Esophagus muscularis mucosa (tissue), 4 donors: ENCODE results near the gene CCDC78. TPM values are rescaled to one million over a fixed set of nuclear protein-coding genes. Genes with fewer than 3 reads are reported as not detected.

Experiments used
- DNase-seq: peaks from one replicate; pipeline ENCODE4 v3.0.0-alpha.2; 2017; ENCODE audit errors: extremely low spot score
- H3K27ac ChIP-seq, 4 donors: fragments of 200-600 bp; sonication (generic); replicated peaks in 1 of 4; 1 replicate in 3 of 4; 2 replicates in 1 of 4; pipeline ENCODE4 v1.5.1; 2016 to 2019; ENCODE audit warnings: mild to moderate bottlenecking in 1 of 4
- H3K27me3 ChIP-seq, 4 donors: fragments of 200-600 bp; sonication (generic); one replicate each; pipeline versions ENCODE4 v1.5.1 to v1.6.0; 2016 to 2019
- H3K36me3 ChIP-seq, 4 donors: fragments of 200-600 bp; sonication (generic); one replicate each; pipeline ENCODE4 v1.5.1; 2016 to 2019
- H3K4me1 ChIP-seq, 4 donors: fragments of 200-600 bp; sonication (generic); one replicate each; pipeline ENCODE4 v1.5.1; 2016 to 2019
- H3K4me3 ChIP-seq, 4 donors: fragments of 200-600 bp; sonication (generic); 1 replicate in 2 of 4; 2 replicates in 2 of 4; pipeline ENCODE4 v1.5.1; 2016 to 2019; ENCODE audit warnings: mild to moderate bottlenecking in 4 of 4, moderate library complexity in 1 of 4
- H3K9me3 ChIP-seq, 4 donors: fragments of 200-600 bp; sonication (generic); 1 replicate in 3 of 4; 2 replicates in 1 of 4; pipeline ENCODE4 v1.5.1; 2016 to 2019
- CTCF ChIP-seq, 3 experiments: fragments of 200-600 bp in 2 of 3; fragments of 450-650 bp in 1 of 3; sonication (generic) in 2 of 3; IDR thresholded peaks; one replicate each; pipeline ENCODE4 v1.5.1; 2017 to 2019; ENCODE audit warnings: antibody characterized with exemption in 3 of 3, mild to moderate bottlenecking in 2 of 3, moderate library complexity in 1 of 3
- EP300 ChIP-seq: sonication (generic); formaldehyde crosslinking; IDR thresholded peaks from one replicate; pipeline ENCODE4 v1.6.1; 2017; ENCODE audit warnings: antibody characterized with exemption
- POLR2A ChIP-seq: fragments of 450-650 bp; IDR thresholded peaks from one replicate; pipeline ENCODE4 v1.6.1; 2017; ENCODE audit warnings: antibody characterized with exemption, moderate library complexity, mild to moderate bottlenecking, low read depth
- POLR2AphosphoS5 ChIP-seq, 2 donors: sonication (generic); formaldehyde crosslinking; IDR thresholded peaks; one replicate each; pipeline ENCODE4 v1.6.1; 2017; ENCODE audit warnings: antibody characterized with exemption in 2 of 2
- WGBS: methylation state at CpG from one replicate; pipeline ENCODE4 v1.1.5; 2018; 5-methylcytosine and 5-hydroxymethylcytosine counted together
- intact Hi-C: fragments of 100-400 bp; cut with DNase I; formaldehyde crosslinking; loops from one replicate; pipeline ENCODE4 v1.15.1; 2023
- total RNA-seq, 4 donors: library from RNA; depleted of rRNA; stranded (reverse); fragments of >200 nt; gene quantifications; one replicate each; pipeline versions ENCODE4 v1.1.0 to v1.2.1, GENCODE V29; 2016

Gene CCDC78
- total RNA-seq, 4 donors from 2014 or later, result 0.33 to 2.5 (median 0.61) TPM

GRCh38 chr16:749010-749409 lies 22.8 kb upstream of the CCDC78 start:
- 92% methylated on average over 6 of the region's 6 CpGs for WGBS
- H3K4me3 ChIP-seq, result no peak overlapping the region
- intact Hi-C loops, result no loop called here

GRCh38 chr16:747978-748746 lies 21.9 kb upstream of the CCDC78 start:
- no peak overlapping the region for H3K27ac ChIP-seq
- H3K27me3 ChIP-seq, result peaks cover 0 to 40% (median 0%) of the 10 kb centered on the region in 4 donors
- intact Hi-C loops, result no loop called here
- no peak overlapping the region for H3K4me3 ChIP-seq
- H3K36me3 ChIP-seq, result no peaks in the 10 kb centered on the region
- DNase-seq, result no peak
- TF ChIP-seq POLR2A, result no peak
- TF ChIP-seq POLR2AphosphoS5 (IDR thresholded peaks at IDR 0.05), result no peak
- TF ChIP-seq CTCF (IDR thresholded peaks at IDR 0.05), result no peak
- no peak for TF ChIP-seq EP300
- no peaks in the 10 kb centered on the region for H3K9me3 ChIP-seq
- 89% methylated on average over 39 of the region's 39 CpGs for WGBS
- H3K4me1 ChIP-seq, result no peaks in the 10 kb centered on the region

More at GRCh38 chr16:749010-749409, 22.8 kb upstream of the CCDC78 start:
- Histone ChIP-seq H3K27ac (no peak overlapping the region), H3K27me3 (peaks cover 0 to 33% (median 0%) of the 10 kb centered on the region in 4 donors), H3K9me3 (no peaks in the 10 kb centered on the region), H3K36me3 (no peaks in the 10 kb centered on the region), H3K4me1 (no peaks in the 10 kb centered on the region)
- TF ChIP-seq POLR2AphosphoS5 (IDR thresholded peaks at IDR 0.05) (no peak), POLR2A (no peak), CTCF (IDR thresholded peaks at IDR 0.05) (no peak), EP300 (no peak)
- DNase-seq, result no peak

- intact Hi-C loops, result no loop called here
- 81% methylated on average over 2 of the region's 13 CpGs for WGBS
- Histone ChIP-seq H3K36me3 (no peaks in the 10 kb centered on the region), H3K27me3 (peaks cover 0 to 44% (median 0%) of the 10 kb centered on the region in 4 donors), H3K4me3 (no peak overlapping the region), H3K27ac (no peak overlapping the region), H3K4me1 (no peaks in the 10 kb centered on the region), H3K9me3 (no peaks in the 10 kb centered on the region)
- no peak for TF ChIP-seq POLR2A
- TF ChIP-seq EP300, result no peak
- TF ChIP-seq CTCF (IDR thresholded peaks at IDR 0.05), result no peak
- no peak for TF ChIP-seq POLR2AphosphoS5 (IDR thresholded peaks at IDR 0.05)
- no peak for DNase-seq
Measured at GRCh38 chr16:746637-747036, 20.4 kb upstream of the CCDC78 start.

- intact Hi-C loops, result no loop called here
- Histone ChIP-seq H3K9me3 (no peaks in the 10 kb centered on the region), H3K4me1 (peaks cover 4 to 7% (median 6%) of the 10 kb centered on the region in 4 donors), H3K27me3 (peaks cover 0 to 35% (median 0%) of the 10 kb centered on the region in 4 donors), H3K4me3 (no peak overlapping the region), H3K27ac (no peak overlapping the region), H3K36me3 (no peaks in the 10 kb centered on the region)
- no peak for DNase-seq
- WGBS, result 1% methylated on average over 7 of the region's 14 CpGs
- TF ChIP-seq CTCF (IDR thresholded peaks at IDR 0.05), result no peak
- TF ChIP-seq POLR2AphosphoS5 (IDR thresholded peaks at IDR 0.05), result no peak
- no peak for TF ChIP-seq EP300
- TF ChIP-seq POLR2A, result no peak
Measured at GRCh38 chr16:745739-746138, 19.5 kb upstream of the CCDC78 start.
